Left forelimb (tissue), 1 donor: ENCODE measurements around the gene KCNH2.

Experiments used
- DNase-seq: peaks from one replicate; pipeline ENCODE4 v3.0.0-alpha.2; 2018; ENCODE audit warnings: low spot score

Gene KCNH2

GRCh38 chr7:150974468-150975391 is 3.4 kb downstream of the KCNH2 start:
- DNase-seq = no peak

- DNase-seq = no peak
Observed at GRCh38 chr7:150973571-150974451, 4.3 kb downstream of the KCNH2 start.

DNA sequence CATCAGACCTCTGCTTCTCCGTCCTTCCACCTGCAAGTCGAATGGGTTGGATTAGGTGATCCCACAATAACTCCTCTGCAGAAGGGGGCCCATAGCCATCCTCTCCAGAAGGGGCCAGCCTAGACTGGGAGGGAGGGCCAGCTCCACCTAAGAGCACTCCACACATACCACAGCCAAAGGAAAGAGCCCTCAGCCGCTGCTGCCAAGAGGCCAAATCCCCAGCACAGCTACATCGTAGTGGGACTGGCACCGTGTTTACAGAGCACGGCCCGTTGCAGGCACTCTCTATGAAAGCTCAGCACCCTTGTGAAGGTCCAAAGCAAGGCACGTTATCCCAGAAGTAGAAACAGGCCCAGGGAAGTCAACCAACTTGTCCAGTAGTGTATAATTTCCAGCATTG is 5.4 kb downstream of the KCNH2 start:
- DNase-seq = no peak

- no peak for DNase-seq
Observed at GRCh38 chr7:150972023-150972468, 6.1 kb downstream of the KCNH2 start.

GRCh38 chr7:150971242-150972022 is 6.7 kb downstream of the KCNH2 start:
- DNase-seq = peak; percentile 80

- DNase-seq = no peak
Observed at GRCh38 chr7:150970424-150970823, 7.7 kb downstream of the KCNH2 start.

- no peak for DNase-seq
Observed at GRCh38 chr7:150969475-150969874, 8.6 kb downstream of the KCNH2 start.

DNA sequence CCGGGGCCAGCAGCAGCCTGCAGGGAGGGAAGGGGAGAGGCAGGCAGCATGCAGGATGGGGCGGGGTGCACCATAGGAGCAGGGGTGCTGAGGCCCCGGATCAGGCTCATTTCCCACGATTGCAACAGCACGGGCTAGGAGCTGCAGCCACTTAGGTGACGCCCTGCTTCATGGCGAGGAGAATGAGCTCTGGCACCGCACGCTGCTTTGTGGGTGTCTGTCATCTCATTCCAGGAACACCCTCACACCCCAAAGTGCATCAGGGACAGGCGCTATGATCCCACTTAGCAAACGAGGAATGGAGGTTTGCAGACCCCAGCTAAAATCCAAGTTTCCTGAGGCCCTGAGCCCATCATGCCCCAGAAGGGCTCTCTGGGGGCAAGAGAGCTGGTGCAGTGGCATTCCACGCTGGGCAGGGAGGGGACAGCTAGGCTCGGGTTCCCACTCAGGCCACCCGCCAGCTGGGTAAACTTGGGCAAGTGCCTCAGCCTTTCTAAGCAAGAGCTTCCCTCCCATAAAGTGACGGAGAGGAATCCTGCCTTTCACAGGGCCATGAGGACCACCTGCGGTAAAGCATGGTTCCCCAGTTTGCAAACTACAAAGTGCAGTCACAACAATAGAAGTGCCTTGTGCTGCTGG is 9.3 kb downstream of the KCNH2 start:
- no peak for DNase-seq

DNA sequence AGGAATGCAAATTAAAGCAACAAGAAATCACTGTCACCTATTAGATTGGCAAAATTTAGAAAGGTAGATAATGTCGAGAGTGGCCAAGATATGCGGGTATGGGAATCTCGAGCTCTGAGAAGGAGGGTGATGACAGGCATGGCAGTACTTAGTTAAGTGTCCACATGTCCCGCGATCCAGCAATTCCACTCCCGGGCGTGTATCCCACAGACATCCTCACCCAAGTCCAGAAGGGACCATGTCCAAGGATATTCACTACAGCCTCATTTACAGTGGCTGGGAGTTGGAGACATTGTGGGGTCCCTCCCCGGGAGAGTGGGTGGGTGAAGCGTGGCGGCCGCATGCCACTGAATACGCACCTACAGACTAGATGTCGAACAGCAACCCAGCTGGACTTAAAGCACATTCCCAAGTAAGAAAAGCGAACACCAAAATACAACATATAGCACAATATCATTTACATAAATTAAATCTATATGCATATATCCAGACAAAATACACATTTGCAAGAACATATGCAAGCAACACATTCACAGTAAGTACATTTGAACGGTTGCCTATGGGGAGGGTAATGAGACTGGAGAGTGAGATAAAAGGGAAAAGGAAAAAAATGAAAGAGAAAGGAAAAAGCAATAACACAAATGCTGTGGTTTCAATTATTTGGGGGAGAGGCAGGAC is 9.9 kb downstream of the KCNH2 start:
- DNase-seq = no peak

- no peak for DNase-seq
Observed at GRCh38 chr7:150967349-150967748, 10.8 kb downstream of the KCNH2 start.

DNA sequence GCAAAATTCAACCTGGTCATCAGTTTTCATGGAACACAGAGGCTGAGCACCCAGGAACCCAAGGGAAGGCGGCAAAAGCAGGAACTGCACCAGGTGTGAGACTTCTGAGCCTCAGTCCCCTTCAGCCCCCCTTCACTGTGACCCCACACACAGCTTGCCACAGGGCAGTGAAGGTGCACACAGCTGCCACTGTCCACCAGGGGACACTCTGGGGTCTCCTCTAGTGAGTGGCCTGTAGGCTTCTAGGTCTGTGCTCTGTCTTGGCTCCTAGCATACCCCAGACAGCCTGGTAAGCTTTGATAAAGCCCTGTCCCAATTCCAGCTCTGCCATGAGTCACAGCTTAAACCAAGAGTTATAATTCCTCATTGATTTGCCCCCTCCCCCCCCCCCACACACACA is 12.1 kb downstream of the KCNH2 start:
- no peak for DNase-seq

GRCh38 chr7:150965273-150965830 is 12.8 kb downstream of the KCNH2 start:
- DNase-seq = no peak

GRCh38 chr7:150964593-150965111 is 13.5 kb downstream of the KCNH2 start:
- DNase-seq = no peak

GRCh38 chr7:150963707-150964559 is 14.2 kb downstream of the KCNH2 start:
- DNase-seq = no peak

DNA sequence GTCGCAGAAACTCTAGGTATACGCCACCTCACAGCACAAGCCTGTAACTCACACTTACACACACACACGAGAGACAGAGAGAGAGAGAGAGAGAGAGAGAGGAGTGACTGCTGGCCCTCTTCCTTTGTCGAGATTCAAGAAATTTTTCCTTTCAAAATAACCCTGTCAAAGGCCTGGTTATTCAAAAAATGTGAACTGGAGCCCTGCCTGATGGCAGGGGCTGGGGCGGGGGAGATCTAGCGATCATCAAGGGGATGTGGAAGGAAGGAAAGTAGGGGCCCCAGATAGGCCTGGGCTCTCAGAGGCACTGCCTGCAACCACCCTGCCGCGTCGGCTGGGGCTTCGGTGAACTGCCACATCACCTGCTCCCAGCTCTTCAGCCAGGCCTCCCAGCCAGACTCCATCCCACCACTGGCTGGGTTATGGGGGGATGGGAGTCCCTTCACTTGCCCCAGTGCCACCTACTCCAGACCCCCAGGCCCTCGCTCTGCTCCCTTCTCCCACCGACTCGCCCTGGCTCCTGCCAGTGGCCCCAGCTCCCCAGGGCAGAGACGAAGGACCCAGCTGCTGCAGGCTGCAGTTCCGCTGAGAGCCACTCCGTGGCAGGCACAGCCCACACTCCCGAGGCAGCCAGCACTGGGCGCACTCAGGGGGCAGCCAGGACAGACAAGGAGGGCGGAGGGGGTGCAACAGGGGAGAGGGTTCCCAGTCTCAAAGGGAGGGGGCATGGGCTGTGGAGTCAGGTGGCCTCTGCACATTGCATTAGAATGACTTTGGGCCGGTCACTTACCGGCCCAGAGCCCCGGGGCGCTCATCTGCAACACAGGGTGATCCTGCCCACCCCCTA is 15.3 kb downstream of the KCNH2 start:
- DNase-seq = no peak

GRCh38 chr7:150962290-150962552 is 15.9 kb downstream of the KCNH2 start:
- no peak for DNase-seq

DNA sequence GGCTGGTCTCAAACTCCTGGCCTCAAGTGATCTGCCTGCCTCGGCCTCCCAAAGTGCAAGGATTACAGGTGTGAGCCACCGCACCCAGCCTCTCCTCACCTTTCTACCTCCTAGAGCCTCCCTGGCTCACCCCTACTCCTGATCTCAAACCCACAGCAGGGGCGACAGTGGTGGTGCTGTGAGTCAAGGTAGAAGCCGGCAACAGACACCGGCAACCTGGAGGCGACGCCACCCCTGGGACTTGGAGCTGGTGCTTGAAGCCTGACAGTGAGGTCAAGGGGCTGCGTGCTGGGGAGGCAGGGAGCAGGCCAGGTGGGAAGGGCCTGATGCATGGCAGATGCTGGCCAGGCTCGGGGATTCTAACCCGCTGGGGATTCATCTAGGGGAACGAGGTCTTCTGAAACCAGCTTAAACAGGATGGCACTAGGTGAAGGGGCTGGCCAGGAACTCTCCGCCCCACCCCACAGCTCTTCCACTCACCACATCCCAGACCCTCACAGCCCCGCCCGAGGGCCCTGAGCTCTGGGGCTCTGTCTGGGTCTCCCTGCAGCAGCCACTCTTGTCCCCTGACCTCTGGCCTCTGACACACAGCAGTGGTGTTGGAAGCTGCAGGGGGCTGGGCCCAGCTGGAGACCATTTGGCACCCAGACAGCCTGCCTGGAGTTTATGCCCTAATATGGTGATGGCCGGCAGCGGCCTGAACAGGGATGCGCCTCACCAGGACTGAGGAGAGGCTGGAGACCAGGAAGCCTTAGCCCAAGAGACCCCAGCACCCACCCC is 16.4 kb downstream of the KCNH2 start:
- no peak for DNase-seq
